ENCODE results near the gene ZNF543. TPM values are rescaled to one million over a fixed set of nuclear protein-coding genes. Genes with fewer than 3 reads are reported as not detected.

Gene ZNF543
- total RNA-seq, 1 experiment from 2014 or later, result 8.4 TPM

- TF ChIP-seq STAT6 (CRISPR knock-in tag; conservative IDR thresholded peaks at IDR 0.05; ENCODE audit: low read depth) (no peak), NFATC4 (CRISPR knock-in tag; IDR thresholded peaks at IDR 0.05) (no peak), FOXJ3 (CRISPR knock-in tag; IDR thresholded peaks at IDR 0.05; ENCODE audit: borderline replicate concordance) (no peak), ATF1 (CRISPR knock-in tag; IDR thresholded peaks at IDR 0.05) (no peak), MAX (CRISPR knock-in tag; IDR thresholded peaks at IDR 0.05) (no peak), SMAD3 (CRISPR knock-in tag; IDR thresholded peaks at IDR 0.05; ENCODE audit: borderline replicate concordance) (no peak)
Observed at GRCh38 chr19:57305056-57305455, 15.2 kb upstream of the ZNF543 start (continued).

GRCh38 chr19:57308514-57308913 lies 11.8 kb upstream of the ZNF543 start:
- Mint-ChIP-seq H3K36me3 (peaks cover 3% of the 10 kb centered on the region; the same call in 1 of the 2 replicates), H3K27ac (no peak overlapping the region), H3K9me3 (peaks cover 3% of the 10 kb centered on the region; the same call in 1 of the 2 replicates), H3K4me3 (no peak overlapping the region), H3K4me1 (no peaks in the 10 kb centered on the region), H3K27me3 (ENCODE audit: low read depth) (peaks cover 16% of the 10 kb centered on the region)
- no peak for ATAC-seq
- ChIA-PET CTCF (no interaction called here), POLR2A (no interaction called here)
- no peak for DNase-seq (ENCODE audit: low spot score)
- TF ChIP-seq NFATC4 (CRISPR knock-in tag; IDR thresholded peaks at IDR 0.05), result no peak
- TF ChIP-seq HMGXB4 (CRISPR knock-in tag; IDR thresholded peaks at IDR 0.05), result no peak
- TF ChIP-seq ATF2 (CRISPR knock-in tag; IDR thresholded peaks at IDR 0.05; ENCODE audit: borderline replicate concordance, low read depth), result no peak
- TF ChIP-seq HMGA2 (CRISPR knock-in tag; IDR thresholded peaks at IDR 0.05), result no peak
- TF ChIP-seq, protein P1, sequence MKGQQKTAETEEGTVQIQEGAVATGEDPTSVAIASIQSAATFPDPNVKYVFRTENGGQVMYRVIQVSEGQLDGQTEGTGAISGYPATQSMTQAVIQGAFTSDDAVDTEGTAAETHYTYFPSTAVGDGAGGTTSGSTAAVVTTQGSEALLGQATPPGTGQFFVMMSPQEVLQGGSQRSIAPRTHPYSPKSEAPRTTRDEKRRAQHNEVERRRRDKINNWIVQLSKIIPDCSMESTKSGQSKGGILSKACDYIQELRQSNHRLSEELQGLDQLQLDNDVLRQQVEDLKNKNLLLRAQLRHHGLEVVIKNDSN (CRISPR knock-in tag; IDR thresholded peaks at IDR 0.05), result no peak
- no peak for TF ChIP-seq KAT7 (CRISPR knock-in tag; IDR thresholded peaks at IDR 0.05; ENCODE audit: borderline replicate concordance)
- TF ChIP-seq RELA (CRISPR knock-in tag; IDR thresholded peaks at IDR 0.05; ENCODE audit: borderline replicate concordance), result no peak
- no peak for TF ChIP-seq ZNF423 (CRISPR knock-in tag; IDR thresholded peaks at IDR 0.05)
- no peak for TF ChIP-seq PREB (CRISPR knock-in tag; IDR thresholded peaks at IDR 0.05; ENCODE audit: borderline replicate concordance)
- no peak for TF ChIP-seq FOXP1 (CRISPR knock-in tag; IDR thresholded peaks at IDR 0.05; ENCODE audit: borderline replicate concordance)
- no peak for TF ChIP-seq CREM (CRISPR knock-in tag; IDR thresholded peaks at IDR 0.05)
- no peak for TF ChIP-seq ZNF512 (CRISPR knock-in tag; IDR thresholded peaks at IDR 0.05; ENCODE audit: borderline replicate concordance)
- TF ChIP-seq CBFB (CRISPR knock-in tag; IDR thresholded peaks at IDR 0.05; ENCODE audit: low read depth), result no peak
- TF ChIP-seq, protein P2, sequence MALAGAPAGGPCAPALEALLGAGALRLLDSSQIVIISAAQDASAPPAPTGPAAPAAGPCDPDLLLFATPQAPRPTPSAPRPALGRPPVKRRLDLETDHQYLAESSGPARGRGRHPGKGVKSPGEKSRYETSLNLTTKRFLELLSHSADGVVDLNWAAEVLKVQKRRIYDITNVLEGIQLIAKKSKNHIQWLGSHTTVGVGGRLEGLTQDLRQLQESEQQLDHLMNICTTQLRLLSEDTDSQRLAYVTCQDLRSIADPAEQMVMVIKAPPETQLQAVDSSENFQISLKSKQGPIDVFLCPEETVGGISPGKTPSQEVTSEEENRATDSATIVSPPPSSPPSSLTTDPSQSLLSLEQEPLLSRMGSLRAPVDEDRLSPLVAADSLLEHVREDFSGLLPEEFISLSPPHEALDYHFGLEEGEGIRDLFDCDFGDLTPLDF (CRISPR knock-in tag; IDR thresholded peaks at IDR 0.05), result no peak
- TF ChIP-seq SP1 (CRISPR knock-in tag; conservative IDR thresholded peaks at IDR 0.05), result no peak
- no peak for TF ChIP-seq CREB1 (CRISPR knock-in tag; IDR thresholded peaks at IDR 0.05)

Measured in WTC11 (cell line).